GM21447 (cell line): Measurements from ENCODE around the gene CDK5R1.
"Not testable (repeated sequence)": the region's sequence is repeated elsewhere in the genome, so short reads cannot be mapped to it uniquely, and the experiment has no call there.

Experiments
- ATAC-seq: cut with Tn5 transposase; IDR thresholded peaks from one replicate; pipeline ENCODE4 v1.9.1; 2021; ENCODE audit not compliant: unreplicated experiment

Gene CDK5R1

GRCh38 chr17:32515677-32516383, 29.0 kb downstream of the CDK5R1 start:
- ATAC-seq, result peak; percentile 35

- ATAC-seq, result no peak
Measured at GRCh38 chr17:32516450-32516849, 29.7 kb downstream of the CDK5R1 start.

- ATAC-seq, result no peak
Measured at GRCh38 chr17:32516940-32517701, 30.3 kb downstream of the CDK5R1 start.

GRCh38 chr17:32517982-32518381, 31.2 kb downstream of the CDK5R1 start:
- ATAC-seq, result no peak

- ATAC-seq, result no peak
Measured at GRCh38 chr17:32518646-32519227, 31.9 kb downstream of the CDK5R1 start.

GRCh38 chr17:32519228-32520103, 32.7 kb downstream of the CDK5R1 start:
- ATAC-seq, result no peak

GRCh38 chr17:32520104-32520701, 33.4 kb downstream of the CDK5R1 start:
- no peak for ATAC-seq

- no peak for ATAC-seq
Measured at GRCh38 chr17:32520737-32521404, 34.1 kb downstream of the CDK5R1 start.

- ATAC-seq, result peak; percentile 46
Measured at GRCh38 chr17:32523017-32523680, 36.4 kb downstream of the CDK5R1 start.

- ATAC-seq, result peak; percentile 45
Measured at GRCh38 chr17:32523827-32524552, 37.2 kb downstream of the CDK5R1 start.

- ATAC-seq, result not testable (repeated sequence)
Measured at GRCh38 chr17:32524553-32524880, 37.7 kb downstream of the CDK5R1 start.

- no peak for ATAC-seq
Measured at GRCh38 chr17:32525122-32525521, 38.3 kb downstream of the CDK5R1 start.

GRCh38 chr17:32527146-32527545, 40.4 kb downstream of the CDK5R1 start:
- no peak for ATAC-seq

- no peak for ATAC-seq
Measured at GRCh38 chr17:32528825-32529224, 42.0 kb downstream of the CDK5R1 start.

GRCh38 chr17:32529604-32530003, 42.8 kb downstream of the CDK5R1 start:
- no peak for ATAC-seq

- no peak for ATAC-seq
Measured at GRCh38 chr17:32533296-32533695, 46.5 kb downstream of the CDK5R1 start.

- no peak for ATAC-seq
Measured at GRCh38 chr17:32536736-32537643, 50.2 kb downstream of the CDK5R1 start.
